GM18505 (cell line): ENCODE measurements around the gene RHOB.
"Not testable (repeated sequence)": the region's sequence is repeated elsewhere in the genome, so short reads cannot be mapped to it uniquely, and the experiment has no call there.

Experiments used
- ATAC-seq: cut with Tn5 transposase; IDR thresholded peaks from one replicate; pipeline ENCODE4 v1.9.1; 2021; ENCODE audit not compliant: unreplicated experiment
- POLR2A ChIP-seq: IDR thresholded peaks from 4 replicates; pipeline ENCODE4 v1.6.1; 2011; ENCODE audit warnings: borderline replicate concordance; ENCODE audit not compliant: insufficient read depth, insufficient read length; ENCODE audit errors: extremely low read depth

The RHOB gene

GRCh38 chr2:20449501-20450200, 2.8 kb downstream of the RHOB start:
- TF ChIP-seq POLR2A, result no peak
- no peak for ATAC-seq

GRCh38 chr2:20450201-20450999, 3.5 kb downstream of the RHOB start:
- ATAC-seq, result no peak
- no peak for TF ChIP-seq POLR2A

DNA sequence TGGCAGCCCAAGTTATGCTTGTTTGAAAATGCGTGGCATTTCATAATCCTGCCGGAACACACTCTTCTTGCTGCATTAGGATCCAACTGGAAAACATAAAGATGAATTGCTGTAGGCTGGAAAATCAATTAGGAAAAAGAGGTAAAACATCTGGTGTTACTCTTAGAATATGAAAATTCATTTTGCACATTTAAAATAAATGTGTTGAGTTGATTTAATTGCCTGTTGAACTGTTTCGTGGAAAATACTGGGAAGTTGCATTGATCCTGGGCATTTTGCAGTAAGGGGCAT, 4.1 kb downstream of the RHOB start:
- ATAC-seq, result no peak
- no peak for TF ChIP-seq POLR2A

GRCh38 chr2:20451341-20451740, 4.5 kb downstream of the RHOB start:
- no peak for ATAC-seq
- no peak for TF ChIP-seq POLR2A

DNA sequence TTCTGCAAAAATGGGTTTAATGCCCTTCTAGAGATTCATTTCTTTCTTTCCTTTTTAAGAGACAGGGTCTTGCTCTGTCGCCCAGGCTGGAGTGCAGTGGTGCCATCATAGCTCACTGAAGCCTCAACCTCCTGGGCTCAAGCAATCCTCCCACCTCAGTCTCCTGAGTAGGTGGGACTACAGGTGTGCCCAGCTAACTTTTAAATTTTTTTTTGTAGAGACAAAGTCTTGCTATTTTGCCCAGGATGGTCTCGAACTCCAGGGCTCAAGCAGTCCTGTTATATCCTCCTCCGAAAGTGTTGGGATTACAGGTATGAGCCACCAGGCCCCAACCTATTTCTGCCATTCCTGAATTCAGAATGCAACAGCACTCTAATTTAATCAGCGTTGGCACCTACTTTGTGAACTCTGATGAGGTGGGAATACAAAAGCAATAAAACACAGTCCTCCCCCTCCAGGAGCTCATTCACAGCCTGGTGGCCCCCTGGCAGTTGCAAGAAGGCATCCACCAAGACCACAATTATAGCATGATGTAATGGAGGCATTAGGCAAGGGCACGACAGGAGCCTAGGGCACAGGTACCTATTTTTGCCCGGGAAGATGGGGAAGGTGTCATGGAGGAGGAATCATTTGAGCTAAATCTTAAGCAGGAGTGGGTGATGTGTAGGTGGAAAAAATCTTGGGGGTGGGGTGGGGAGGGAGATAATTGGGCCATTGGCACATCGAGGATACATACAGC, 5.1 kb downstream of the RHOB start:
- TF ChIP-seq POLR2A, result no peak
- no peak for ATAC-seq

- no peak for TF ChIP-seq POLR2A
- no peak for ATAC-seq
Measured at GRCh38 chr2:20452551-20452950, 5.7 kb downstream of the RHOB start.

DNA sequence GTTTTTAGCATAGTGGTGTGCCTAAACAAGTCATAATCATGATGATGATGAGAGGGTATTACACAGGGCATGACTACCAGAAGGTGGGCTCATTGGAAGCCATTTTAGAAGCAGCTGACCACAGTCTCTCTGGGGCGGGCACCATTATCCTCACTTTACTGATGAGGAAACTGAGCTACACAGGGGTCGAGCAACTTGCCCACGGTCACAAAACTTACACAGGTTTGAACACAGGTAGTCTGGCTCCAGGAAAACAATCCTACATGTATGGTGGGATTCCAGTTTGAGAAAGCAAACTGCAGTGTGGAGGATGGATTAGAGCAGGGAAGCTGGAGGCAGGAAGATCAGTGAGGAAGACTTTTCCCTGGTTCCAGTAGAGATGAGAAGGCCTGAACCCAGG, 6.2 kb downstream of the RHOB start:
- TF ChIP-seq POLR2A, result no peak
- ATAC-seq, result no peak

GRCh38 chr2:20454036-20454981, 7.4 kb downstream of the RHOB start:
- ATAC-seq, result no peak
- TF ChIP-seq POLR2A, result no peak

DNA sequence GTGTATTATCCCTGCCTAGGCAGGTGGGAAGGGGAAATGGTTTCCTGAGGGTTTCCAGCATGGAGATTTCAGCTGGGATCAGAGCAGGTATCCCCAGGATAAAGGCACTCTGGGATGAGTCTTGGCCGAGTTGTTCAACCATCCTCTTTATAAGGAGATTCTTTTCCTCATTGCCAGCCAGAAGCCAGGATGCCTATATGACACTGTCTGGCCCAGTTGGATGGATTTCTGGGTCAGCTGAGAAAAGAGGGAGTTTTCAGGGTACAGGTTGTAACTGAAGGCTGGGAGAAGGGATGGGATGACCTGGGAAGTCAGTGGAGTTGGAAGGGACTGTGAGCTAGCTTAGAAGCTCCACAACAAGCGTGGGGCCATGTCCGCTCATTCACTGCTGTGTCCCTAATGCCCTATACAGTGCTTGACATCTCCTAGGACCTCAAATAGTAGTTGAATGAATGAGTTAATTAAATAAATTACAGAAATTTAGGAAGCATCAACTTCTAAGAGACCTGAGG, 8.3 kb downstream of the RHOB start:
- ATAC-seq, result no peak
- no peak for TF ChIP-seq POLR2A

DNA sequence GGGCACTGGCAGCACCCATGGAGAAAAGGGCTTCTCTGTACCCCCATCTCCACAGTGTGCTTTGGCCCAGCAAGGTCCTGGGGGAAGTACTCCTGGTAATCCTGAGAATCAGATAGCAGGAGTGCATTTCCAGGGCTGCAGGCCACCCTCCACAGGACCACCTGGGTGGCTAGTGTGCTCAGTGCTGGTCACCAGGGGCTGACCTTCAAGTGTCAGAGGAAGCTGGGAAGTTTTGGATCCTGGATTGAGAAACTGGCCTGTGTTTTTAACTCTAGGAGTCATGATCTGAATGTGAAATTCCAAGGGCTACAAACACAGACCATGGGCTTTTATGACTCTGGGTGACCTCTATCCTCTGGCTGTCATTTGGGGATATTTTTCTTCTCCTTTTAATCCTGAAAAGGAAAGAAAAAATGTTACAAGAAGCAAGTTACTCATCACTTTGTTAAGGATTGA, 9.3 kb downstream of the RHOB start:
- no peak for ATAC-seq
- TF ChIP-seq POLR2A, result no peak

- no peak for ATAC-seq
Measured at GRCh38 chr2:20456636-20457426, 10.0 kb downstream of the RHOB start.

GRCh38 chr2:20457661-20458630, 11.1 kb downstream of the RHOB start:
- TF ChIP-seq POLR2A, result no peak
- no peak for ATAC-seq

More at GRCh38 chr2:20456636-20457426, 10.0 kb downstream of the RHOB start:
- TF ChIP-seq POLR2A, result no peak

DNA sequence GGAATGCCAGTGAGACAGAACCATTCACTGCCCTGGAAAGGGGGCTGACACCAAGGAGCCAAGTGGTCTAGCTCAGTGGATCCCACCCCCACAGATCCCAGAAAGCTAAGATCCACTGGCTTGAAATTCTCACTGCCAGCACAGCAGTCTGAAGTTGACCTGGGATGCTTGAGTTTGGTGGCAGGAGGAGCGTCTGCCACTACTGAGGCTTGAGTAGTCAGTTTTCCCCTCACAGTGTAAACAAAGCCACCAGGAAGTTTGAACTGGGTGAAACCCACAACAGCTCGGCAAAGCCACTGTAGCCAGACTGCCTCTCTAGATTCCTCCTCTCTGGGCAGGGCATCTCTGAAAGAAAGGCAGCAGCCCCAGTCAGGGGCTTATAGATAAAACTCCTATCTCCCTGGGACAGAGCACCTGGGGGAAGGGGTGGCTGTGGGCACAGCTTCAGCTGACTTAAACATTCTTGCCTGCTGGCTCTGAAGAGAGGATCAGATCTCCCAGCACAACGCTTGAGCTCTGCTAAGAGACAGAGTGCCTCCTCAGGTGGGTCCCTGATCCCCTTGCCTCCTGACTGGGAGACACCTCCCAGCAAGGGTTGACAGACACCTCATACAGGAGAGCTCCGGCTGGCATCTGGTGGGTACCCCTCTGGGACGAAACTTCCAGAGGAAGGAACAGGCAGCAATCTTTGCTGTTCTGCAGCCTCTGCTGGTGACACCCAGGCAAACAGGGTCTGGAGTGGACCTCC, 12.0 kb downstream of the RHOB start:
- not testable (repeated sequence) for ATAC-seq
